ENCODE data around the gene SMAD6. TPM values are rescaled to one million over a fixed set of nuclear protein-coding genes. Genes with fewer than 3 reads are reported as not detected.

Gene SMAD6
- total and polyA plus RNA-seq, 10 of the 15 experiments (the other 5 are each of a cell fraction or from before 2014, with no cell fraction given): under 0.01 to 0.10 (median 0.03) TPM; not detected in 7

DNA sequence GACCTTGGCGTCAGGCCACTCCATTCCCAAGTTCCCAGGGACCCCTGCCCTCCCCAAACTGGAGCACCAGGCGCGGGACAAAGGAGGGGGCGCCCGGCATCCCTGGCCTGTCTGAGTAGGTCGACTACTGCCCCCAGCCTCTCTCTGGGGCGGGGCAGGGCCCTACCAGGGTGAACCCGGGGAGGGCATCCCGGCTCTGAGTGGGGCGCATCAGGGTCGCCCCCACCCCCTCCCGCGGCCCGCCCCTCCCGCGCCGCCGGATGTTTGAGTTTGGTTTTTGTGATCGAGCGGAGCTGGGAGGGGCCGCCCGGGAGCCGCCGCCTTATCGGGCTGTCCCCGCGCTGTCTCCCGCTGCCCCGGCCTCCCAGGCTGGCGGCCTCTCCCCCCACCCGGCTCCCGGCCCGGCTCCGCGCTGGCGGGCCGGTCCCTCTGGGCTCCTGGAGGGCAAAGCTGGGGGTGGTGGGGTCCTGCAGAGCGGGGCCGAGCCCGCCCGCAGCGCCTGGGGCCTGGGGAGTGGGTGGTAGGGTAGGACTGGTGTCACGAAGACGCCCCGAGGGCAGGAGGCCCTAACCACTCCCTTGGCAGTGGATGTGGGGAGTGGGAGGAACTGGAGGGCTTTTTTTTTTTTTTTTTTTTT lies 47.2 kb upstream of the SMAD6 start:
- ATAC-seq: peak; percentile 56
- no peak for DNase-seq (ENCODE audit: low read depth, low spot score)
- in situ Hi-C loops (cut with MboI): no loop called here
- Histone ChIP-seq H3K4me1 (ENCODE audit: control insufficient read depth, insufficient read depth, low read length) (no peaks in the 10 kb centered on the region), H3K79me2 (ENCODE audit: control insufficient read depth, insufficient read depth, low read length) (no peaks in the 10 kb centered on the region), H3K4me3 (no peak overlapping the region), H3K9me3 (replicated peaks; ENCODE audit: control insufficient read depth, insufficient read depth, low read length) (no peaks in the 10 kb centered on the region), H3K36me3 (ENCODE audit: control insufficient read depth in 2 of 2, insufficient read depth in 2 of 2, low read length in 1 of 2) (no peaks in the 10 kb centered on the region), H3K4me2 (ENCODE audit: control insufficient read depth, insufficient read depth) (no peak overlapping the region), H2AFZ (ENCODE audit: control insufficient read depth, low read depth, low read length) (no peak overlapping the region), H4K20me1 (ENCODE audit: control insufficient read depth, insufficient read depth) (no peaks in the 10 kb centered on the region; the same call in 1 of the 2 replicates), H3K9ac (ENCODE audit: control insufficient read depth, insufficient read depth, low read length) (no peak overlapping the region), H3K27me3 (replicated peaks in 1 of 2; ENCODE audit: control insufficient read depth in 2 of 2, insufficient read depth in 2 of 2, low read length in 1 of 2) (peaks cover 0 to 3% of the 10 kb centered on the region in 2 experiments; a peak in 3 of 4 replicates), H3K27ac (ENCODE audit: control insufficient read depth, insufficient read depth) (no peak overlapping the region)
- no peak for TF ChIP-seq NR2F1 (conservative IDR thresholded peaks at IDR 0.05)
- TF ChIP-seq BMI1 (IDR thresholded peaks at IDR 0.05; ENCODE audit: borderline replicate concordance): no peak
- no peak for TF ChIP-seq SMAD1 (IDR thresholded peaks at IDR 0.05; ENCODE audit: low read depth, partially characterized antibody)
- TF ChIP-seq SIN3A (IDR thresholded peaks at IDR 0.05; ENCODE audit: low read depth, low read length): no peak
- TF ChIP-seq MYB (IDR thresholded peaks at IDR 0.05; ENCODE audit: borderline replicate concordance, low read depth, low read length): no peak
- no peak for TF ChIP-seq SP1 (IDR thresholded peaks at IDR 0.05; ENCODE audit: low read depth, low read length)
- no peak for TF ChIP-seq E4F1 (IDR thresholded peaks at IDR 0.05; ENCODE audit: borderline replicate concordance, partially characterized antibody)
- TF ChIP-seq CHD2 (IDR thresholded peaks at IDR 0.05; ENCODE audit: borderline replicate concordance, low read depth, low read length): no peak
- no peak for TF ChIP-seq CUX1 (IDR thresholded peaks at IDR 0.05; ENCODE audit: insufficient replicate concordance, low read depth, low read length)
- no peak for TF ChIP-seq CEBPZ (IDR thresholded peaks at IDR 0.05; ENCODE audit: low read depth, low read length)
- TF ChIP-seq SMC3 (IDR thresholded peaks at IDR 0.05; ENCODE audit: borderline replicate concordance, low read length): no peak
- ChIA-PET CTCF (interaction anchor here (1.2 kb wide), 1 partner anchor 12 kb away, joined by 4 read pairs; no protein-coding TSS in a partner anchor), POLR2A (interaction anchor here (0.7 kb wide), 1 partner anchor 345 kb away, joined by 5 read pairs; no protein-coding TSS in a partner anchor), RAD21 (ENCODE audit: unreplicated experiment) (no interaction called here), SMC1A (ENCODE audit: uncharacterized antibody, unreplicated experiment) (no interaction called here)
- no peak for FAIRE-seq
- WGBS (ENCODE audit: insufficient coverage, insufficient replicate concordance, low lambda C conversion rate, missing lambda C conversion rate): 18% methylated on average over 30 of the region's 45 CpGs
- BruUV-seq (replicated peaks): no TSS peak
- intact Hi-C loops (cut with micrococcal nuclease; ENCODE audit: unreplicated experiment): no loop called here

Data from GM12878 (cell line).